ENCODE data around the gene TRDMT1. TPM values are rescaled to one million over a fixed set of nuclear protein-coding genes. Genes with fewer than 3 reads are reported as not detected.

TRDMT1 gene
- total RNA-seq, 1 experiment from 2014 or later, result 20.2 TPM

- Histone ChIP-seq H3K27ac (ENCODE audit: insufficient read length, low read depth, low read length) (no peak overlapping the region), H2AFZ (ENCODE audit: low read length) (no peak overlapping the region), H3K23me2 (ENCODE audit: insufficient read length, low read depth, low read length, poor library complexity, severe bottlenecking) (no peaks in the 10 kb centered on the region), H3K18ac (ENCODE audit: insufficient read length, low read depth, low read length) (no peak overlapping the region), H4K8ac (replicated peaks; ENCODE audit: insufficient read length, low read depth, low read length) (no peak overlapping the region), H4K91ac (ENCODE audit: insufficient read length, low read depth, low read length) (no peak overlapping the region), H3K9ac (ENCODE audit: extremely low read depth, insufficient read length, low read length) (no peak overlapping the region), H3K14ac (ENCODE audit: insufficient read depth, low read length) (no peak overlapping the region), H2BK20ac (ENCODE audit: low read depth, low read length, poor library complexity, severe bottlenecking) (no peak overlapping the region), H3K4me1 (ENCODE audit: insufficient read depth, low read length) (no peaks in the 10 kb centered on the region), H3K27me3 (ENCODE audit: insufficient read depth, low read length) (no peaks in the 10 kb centered on the region), H2BK12ac (ENCODE audit: insufficient read length, low read depth, low read length) (no peak overlapping the region), H3K4ac (ENCODE audit: low read depth, low read length) (no peak overlapping the region), H3K79me2 (ENCODE audit: insufficient read depth, low read length) (no peaks in the 10 kb centered on the region), H3K56ac (ENCODE audit: insufficient read length, low read depth, low read length) (no peak overlapping the region), H2BK120ac (ENCODE audit: low read depth, low read length, poor library complexity, severe bottlenecking) (no peak overlapping the region), H2BK5ac (ENCODE audit: insufficient read length, low read length) (no peak overlapping the region), H4K20me1 (ENCODE audit: control insufficient read depth, insufficient read depth, insufficient read length) (no peaks in the 10 kb centered on the region), H2BK15ac (ENCODE audit: low read depth, low read length) (no peak overlapping the region), H4K5ac (ENCODE audit: insufficient read length, low read depth, low read length) (no peak overlapping the region), H3K23ac (ENCODE audit: insufficient read length, low read depth, low read length) (no peak overlapping the region), H3K9me3 (ENCODE audit: control insufficient read depth, low read depth, low read length) (no peaks in the 10 kb centered on the region), H3K4me2 (ENCODE audit: insufficient read depth, insufficient read length, low read length) (no peak overlapping the region), H3K79me1 (ENCODE audit: insufficient read depth, low read depth, low read length, poor library complexity, severe bottlenecking) (no peaks in the 10 kb centered on the region), H3T11ph (ENCODE audit: low read length) (no peak overlapping the region), H2AK5ac (ENCODE audit: insufficient read length, low read length) (no peak overlapping the region)
- no peaks in the 10 kb centered on the region for H3K27me3 Mint-ChIP-seq (ENCODE audit: low read depth)
- no CpG with 5 or more reads among the region's 4 CpGs for WGBS (ENCODE audit: extremely low coverage, insufficient read length, low lambda C conversion rate)
- no peaks in the 10 kb centered on the region for H3K36me3 Mint-ChIP-seq (ENCODE audit: insufficient read depth in 1 of 3, low read depth in 3 of 3)
- DNase-seq, result no peak
- H3K4me1 Mint-ChIP-seq, result no peaks in the 10 kb centered on the region; a peak in 1 of 4 replicates
- TF ChIP-seq CTCF (conservative IDR thresholded peaks at IDR 0.05), result no peak
- H3K27ac Mint-ChIP-seq, result no peak overlapping the region
- H3K9me3 Mint-ChIP-seq, result no peaks in the 10 kb centered on the region
- H3K4me3 Mint-ChIP-seq, result no peak overlapping the region
Observed at GRCh38 chr10:17113346-17113745, 88.1 kb downstream of the TRDMT1 start.

Data from H9 (cell line).